Astrocyte of the cerebellum (primary cell): ENCODE data around the gene TCF4.
A peak's percentile ranks its signal among the peaks of the same experiment; 100 is the strongest.

Experiments used
- DNase-seq: peaks from one replicate; pipeline ENCODE4 v3.0.0-alpha.2; 2011; ENCODE audit warnings: low read depth
- H3K4me3 ChIP-seq: 2 replicates; pipeline ENCODE4 v1.5.1; 2011; ENCODE audit warnings: mild to moderate bottlenecking, low read depth, low read length, moderate library complexity
- CTCF ChIP-seq: IDR thresholded peaks from 2 replicates; pipeline ENCODE4 v1.5.1; 2012; ENCODE audit warnings: low read length, low read depth, moderate library complexity, mild to moderate bottlenecking; ENCODE audit errors: missing control alignments
- in situ Hi-C: cut with HindIII; loops from 2 replicates; pipeline ENCODE4 v1.10.0; 2017; ENCODE audit warnings: low sequenced_read_pairs

The TCF4 gene

GRCh38 chr18:55513161-55513560 lies 74.8 kb downstream of the TCF4 start:
- in situ Hi-C loops: no loop called here
- DNase-seq: no peak
- no peak overlapping the region for H3K4me3 ChIP-seq
- no peak for TF ChIP-seq CTCF

GRCh38 chr18:55511277-55511676 lies 76.7 kb downstream of the TCF4 start:
- H3K4me3 ChIP-seq: no peak overlapping the region
- in situ Hi-C loops: no loop called here

GRCh38 chr18:55510809-55511208 lies 77.2 kb downstream of the TCF4 start:
- H3K4me3 ChIP-seq: no peak overlapping the region
- TF ChIP-seq CTCF: no peak
- DNase-seq: peak; percentile 53
- in situ Hi-C loops: no loop called here

More at GRCh38 chr18:55511277-55511676, 76.7 kb downstream of the TCF4 start:
- DNase-seq: no peak
- no peak for TF ChIP-seq CTCF

- in situ Hi-C loops: no loop called here
- TF ChIP-seq CTCF: no peak
- peak overlapping the region; percentile 29 for H3K4me3 ChIP-seq
These were observed 78.2 kb downstream of the TCF4 start for GRCh38 chr18:55509631-55510324.

GRCh38 chr18:55508651-55509050 lies 79.3 kb downstream of the TCF4 start:
- no peak for DNase-seq
- in situ Hi-C loops: no loop called here
- no peak overlapping the region for H3K4me3 ChIP-seq
- no peak for TF ChIP-seq CTCF

More at GRCh38 chr18:55509631-55510324, 78.2 kb downstream of the TCF4 start:
- DNase-seq: peak; percentile 54

- DNase-seq: no peak
- no peak for TF ChIP-seq CTCF
- in situ Hi-C loops: no loop called here
- H3K4me3 ChIP-seq: no peak overlapping the region
These were observed 81.9 kb downstream of the TCF4 start for GRCh38 chr18:55506074-55506473.

- in situ Hi-C loops: no loop called here
- no peak overlapping the region for H3K4me3 ChIP-seq
- no peak for TF ChIP-seq CTCF
- no peak for DNase-seq
These were observed 83.2 kb downstream of the TCF4 start for GRCh38 chr18:55504808-55505207.
